ENCODE data around the gene STPG2. TPM values are rescaled to one million over a fixed set of nuclear protein-coding genes. Genes with fewer than 3 reads are reported as not detected.

Gene STPG2
- total and polyA plus RNA-seq, 2 of the 8 experiments (the other 6 are each of a cell fraction or from before 2014, with no cell fraction given): 0.03 TPM; not detected in 1

DNA sequence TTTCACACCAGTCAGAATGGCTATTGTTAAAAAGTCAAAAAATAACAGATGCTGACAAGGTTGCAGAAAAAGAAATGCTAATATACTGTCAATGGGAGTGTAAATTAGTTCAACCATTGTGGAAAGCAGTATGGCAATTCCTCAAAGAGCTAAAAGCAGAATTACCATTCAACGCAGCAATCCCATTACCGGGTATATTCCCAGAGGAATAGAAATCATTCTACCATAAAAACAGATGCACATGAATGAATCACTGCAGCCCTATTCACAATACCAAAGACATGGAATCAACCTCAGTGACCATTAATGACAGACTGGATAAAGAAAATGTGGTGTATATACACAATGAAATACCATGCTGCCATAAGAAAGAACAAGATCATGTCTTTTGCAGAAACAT lies 243.0 kb downstream of the STPG2 start:
- H2BK20ac ChIP-seq (ENCODE audit: low read length): no peak overlapping the region
- no peak overlapping the region for H2BK12ac ChIP-seq (ENCODE audit: low read depth, low read length)
- CTCF ChIA-PET (ENCODE audit: partially characterized antibody): interaction anchor here (0.6 to 0.9 kb wide), 3 partner anchors 22 to 34 kb away, joined by 3 read pairs; no protein-coding TSS in a partner anchor
- no peak overlapping the region for H2BK5ac ChIP-seq (ENCODE audit: low read depth, low read length)
- no peaks in the 10 kb centered on the region for H3K79me2 ChIP-seq (ENCODE audit: control insufficient read depth in 1 of 2, insufficient read depth in 2 of 2, low read length in 2 of 2)
- no peak overlapping the region for H3K27ac ChIP-seq (ENCODE audit: low read depth, low read length)
- no peak overlapping the region for H3K18ac ChIP-seq (ENCODE audit: extremely low read depth, low read length)
- POLR2A ChIA-PET (ENCODE audit: partially characterized antibody): no interaction called here
- H2AK5ac ChIP-seq (ENCODE audit: low read depth, low read length): no peak overlapping the region
- no peak overlapping the region for H3K9ac ChIP-seq (replicated peaks in 1 of 4; ENCODE audit: extremely low read depth in 1 of 4, low read depth in 3 of 4, low read length in 3 of 4)
- peaks cover 0 to 2% (median 0%) of the 10 kb centered on the region in 4 experiments; a peak in 1 of 7 replicates for H3K4me1 ChIP-seq (replicated peaks in 1 of 4; ENCODE audit: control insufficient read depth in 3 of 4, insufficient read depth in 4 of 4, low read length in 3 of 4)
- no peak overlapping the region for H2BK15ac ChIP-seq (ENCODE audit: low read length)
- no peaks in the 10 kb centered on the region for H4K20me1 ChIP-seq (replicated peaks in 1 of 2; ENCODE audit: control insufficient read depth in 1 of 2, insufficient read depth in 2 of 2, low read length in 2 of 2)
- no peak overlapping the region for H3K56ac ChIP-seq (replicated peaks; ENCODE audit: insufficient read length, low read depth, low read length)
- TF ChIP-seq BACH1 (IDR thresholded peaks at IDR 0.05; ENCODE audit: low read length) (no peak), CBX5 (IDR thresholded peaks at IDR 0.05; ENCODE audit: low read depth, low read length) (no peak), PHF8 (conservative IDR thresholded peaks at IDR 0.05; ENCODE audit: low read depth, low read length) (no peak), KDM1A (IDR thresholded peaks at IDR 0.05; ENCODE audit: borderline replicate concordance, low read length) (no peak)
- FAIRE-seq (no peak), DNase-seq (ENCODE audit: low read depth in 1 of 2, low spot score in 2 of 2) (no peak)
- no peak overlapping the region for H4K8ac ChIP-seq (ENCODE audit: extremely low read depth, insufficient read depth, low read length)
- H4K91ac ChIP-seq (replicated peaks; ENCODE audit: insufficient read length, low read length): no peak overlapping the region
- H3K27me3 ChIP-seq (replicated peaks in 1 of 4; ENCODE audit: control insufficient read depth in 3 of 4, extremely low read depth in 1 of 4, insufficient read depth in 3 of 4, low read length in 3 of 4): no peaks in the 10 kb centered on the region
- peaks cover 0 to 2% of the 10 kb centered on the region in 2 experiments; a peak in 1 of 4 replicates for H3K9me3 ChIP-seq (ENCODE audit: insufficient read depth in 2 of 2, low read depth in 1 of 2, low read length in 1 of 2)
- H3K23me2 ChIP-seq (ENCODE audit: low read depth, low read length): no peaks in the 10 kb centered on the region
- H3K23ac ChIP-seq (ENCODE audit: insufficient read length): no peak overlapping the region
- no peak overlapping the region for H3K14ac ChIP-seq (ENCODE audit: insufficient read length)
- H2BK120ac ChIP-seq (replicated peaks; ENCODE audit: low read depth, low read length): no peak overlapping the region
- H3K36me3 ChIP-seq (ENCODE audit: control insufficient read depth in 2 of 4, insufficient read depth in 4 of 4, low read length in 3 of 4): no peaks in the 10 kb centered on the region
- no peak overlapping the region for H3K4me3 ChIP-seq (ENCODE audit: extremely low read depth in 1 of 4, insufficient read depth in 2 of 4, low read depth in 3 of 4, low read length in 4 of 4)
- no peak overlapping the region for H4K5ac ChIP-seq (ENCODE audit: insufficient read length, low read depth, low read length)
- H3K4ac ChIP-seq (replicated peaks; ENCODE audit: insufficient read length, low read depth, low read length): no peak overlapping the region
- H3K79me1 ChIP-seq (ENCODE audit: low read depth, low read length): no peaks in the 10 kb centered on the region
- no peak overlapping the region for H2AFZ ChIP-seq (ENCODE audit: low read length)
- 72% methylated on average over 2 of the region's 2 CpGs; no CpG with 5 or more reads in 1 of the 2 experiments for WGBS, 2 experiments (ENCODE audit: extremely low coverage in 1 of 2, insufficient coverage in 1 of 2, insufficient read length in 1 of 2, insufficient replicate concordance in 2 of 2, low coverage in 1 of 2, low lambda C conversion rate in 2 of 2, missing lambda C conversion rate in 1 of 2)
- H3K4me2 ChIP-seq (ENCODE audit: insufficient read depth in 1 of 2, low read depth in 2 of 2, low read length in 2 of 2): no peak overlapping the region

All from H1 (cell line).